Ishikawa (cell line): ENCODE measurements around the gene SOWAHB.

Source experiments
- CREB1 ChIP-seq: IDR thresholded peaks from 2 replicates; pipeline ENCODE4 v1.6.1; 2012; ENCODE audit warnings: low read depth
- EGR1 ChIP-seq: IDR thresholded peaks from 2 replicates; pipeline ENCODE4 v1.6.1; 2012
- EP300 ChIP-seq: IDR thresholded peaks from 2 replicates; pipeline ENCODE4 v1.6.1; 2012; ENCODE audit warnings: borderline replicate concordance
- FOXM1 ChIP-seq: IDR thresholded peaks from 2 replicates; pipeline ENCODE4 v1.6.1; 2012; ENCODE audit warnings: low read depth, borderline replicate concordance
- MAX ChIP-seq: IDR thresholded peaks from 2 replicates; pipeline ENCODE4 v1.6.1; 2012
- REST ChIP-seq: IDR thresholded peaks from 2 replicates; pipeline ENCODE4 v1.6.1; 2012; ENCODE audit warnings: low read depth, mild to moderate bottlenecking
- ZBTB7A ChIP-seq: IDR thresholded peaks from 2 replicates; pipeline ENCODE4 v1.6.1; 2012; ENCODE audit warnings: low read depth

GRCh38 chr4:76872556-76872955 is 25.4 kb downstream of the SOWAHB start:
- TF ChIP-seq EP300 (no peak), MAX (no peak), FOXM1 (no peak), ZBTB7A (no peak), REST (no peak), CREB1 (no peak), EGR1 (no peak)
